C4-2B (cell line): ENCODE data around the gene DFFA.

Experiments used
- CTCF ChIP-seq: fragments of 450-650 bp; conservative IDR thresholded peaks from 2 replicates; pipeline ENCODE4 v1.5.1; 2017; ENCODE audit warnings: mild to moderate bottlenecking
- ZFX ChIP-seq: fragments of 450-650 bp; IDR thresholded peaks from 2 replicates; pipeline ENCODE4 v1.6.1; 2017

- TF ChIP-seq CTCF (no peak), ZFX (no peak)
Measured at GRCh38 chr1:10424034-10424433, 48.3 kb downstream of the DFFA start.
